ENCODE results near the gene GASK1A. TPM values are rescaled to one million over a fixed set of nuclear protein-coding genes. Genes with fewer than 3 reads are reported as not detected.

Gene GASK1A
- total and polyA plus RNA-seq, 10 donors: 0.43 to 4.0 (median 1.8) TPM

DNA sequence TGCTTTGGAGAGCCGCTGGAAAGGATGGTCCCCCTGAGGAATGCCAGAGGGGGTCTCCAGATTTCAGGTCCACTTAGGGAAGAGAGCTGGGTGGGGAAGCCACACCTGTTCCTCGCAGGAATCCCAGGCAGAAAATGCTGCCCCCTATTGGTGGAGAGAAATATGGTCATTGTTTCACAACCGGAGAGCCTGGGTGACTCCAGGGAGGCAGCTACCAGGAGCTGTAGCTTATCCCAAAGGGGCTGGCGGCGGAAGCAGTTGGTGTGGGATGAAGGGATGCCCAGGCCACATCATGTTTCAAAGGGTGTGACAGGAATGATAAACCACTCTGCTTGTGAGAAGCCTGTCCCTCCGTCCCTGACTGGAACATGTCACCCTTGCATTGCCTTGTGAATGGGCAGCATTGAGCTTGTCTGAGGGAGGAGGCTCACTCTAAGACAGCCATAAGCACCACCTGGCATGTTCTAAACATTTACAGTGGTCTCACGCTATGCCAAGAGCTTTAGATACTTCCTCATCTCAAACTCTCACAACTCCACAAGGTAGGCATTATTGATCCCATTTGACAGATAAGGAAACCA lies 92.3 kb downstream of the GASK1A start:
- DNase-seq: no peak
- TF ChIP-seq POLR2AphosphoS5 (IDR thresholded peaks at IDR 0.05) (no peak), POLR2A (IDR thresholded peaks at IDR 0.05) (no peak)
- TF ChIP-seq, protein P1, sequence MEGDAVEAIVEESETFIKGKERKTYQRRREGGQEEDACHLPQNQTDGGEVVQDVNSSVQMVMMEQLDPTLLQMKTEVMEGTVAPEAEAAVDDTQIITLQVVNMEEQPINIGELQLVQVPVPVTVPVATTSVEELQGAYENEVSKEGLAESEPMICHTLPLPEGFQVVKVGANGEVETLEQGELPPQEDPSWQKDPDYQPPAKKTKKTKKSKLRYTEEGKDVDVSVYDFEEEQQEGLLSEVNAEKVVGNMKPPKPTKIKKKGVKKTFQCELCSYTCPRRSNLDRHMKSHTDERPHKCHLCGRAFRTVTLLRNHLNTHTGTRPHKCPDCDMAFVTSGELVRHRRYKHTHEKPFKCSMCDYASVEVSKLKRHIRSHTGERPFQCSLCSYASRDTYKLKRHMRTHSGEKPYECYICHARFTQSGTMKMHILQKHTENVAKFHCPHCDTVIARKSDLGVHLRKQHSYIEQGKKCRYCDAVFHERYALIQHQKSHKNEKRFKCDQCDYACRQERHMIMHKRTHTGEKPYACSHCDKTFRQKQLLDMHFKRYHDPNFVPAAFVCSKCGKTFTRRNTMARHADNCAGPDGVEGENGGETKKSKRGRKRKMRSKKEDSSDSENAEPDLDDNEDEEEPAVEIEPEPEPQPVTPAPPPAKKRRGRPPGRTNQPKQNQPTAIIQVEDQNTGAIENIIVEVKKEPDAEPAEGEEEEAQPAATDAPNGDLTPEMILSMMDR (IDR thresholded peaks at IDR 0.05 in 8 of 11, conservative IDR thresholded peaks at IDR 0.05 in 3 of 11): peak in 4 of 11 experiments; percentile 24 to 41 (median 32)
- no peaks in the 10 kb centered on the region for H3K4me1 ChIP-seq
- H3K9me3 ChIP-seq: no peaks in the 10 kb centered on the region
- intact Hi-C loops (cut with DNase I; ENCODE audit: low total_unique reads): no loop called here
- no peak overlapping the region for H3K4me3 ChIP-seq
- no peaks in the 10 kb centered on the region for H3K36me3 ChIP-seq
- H3K27me3 ChIP-seq (replicated peaks in 1 of 7): no peaks in the 10 kb centered on the region
- 57 to 77% (median 64%) methylated on average over 6 to 7 of the region's 7 CpGs for WGBS, 5 donors
- no peak overlapping the region for H3K27ac ChIP-seq

- intact Hi-C loops (cut with DNase I; ENCODE audit: low total_unique reads): no loop called here
- DNase-seq: no peak
- TF ChIP-seq POLR2A (IDR thresholded peaks at IDR 0.05) (no peak), POLR2AphosphoS5 (IDR thresholded peaks at IDR 0.05) (no peak)
- TF ChIP-seq, protein P1 (IDR thresholded peaks at IDR 0.05 in 8 of 11, conservative IDR thresholded peaks at IDR 0.05 in 3 of 11): no peak
- H3K36me3 ChIP-seq: peaks cover 0 to 3% (median 0%) of the 10 kb centered on the region in 6 donors
- H3K4me1 ChIP-seq: no peaks in the 10 kb centered on the region
- WGBS, 5 donors: 83 to 92% (median 87%) methylated on average over 3 to 4 of the region's 4 CpGs
- H3K4me3 ChIP-seq: no peak overlapping the region
- H3K27ac ChIP-seq: no peak overlapping the region
- no peaks in the 10 kb centered on the region for H3K27me3 ChIP-seq (replicated peaks in 1 of 7)
- no peaks in the 10 kb centered on the region for H3K9me3 ChIP-seq
Observed at GRCh38 chr3:43072361-43072760, 93.2 kb downstream of the GASK1A start.

GRCh38 chr3:43073116-43073835 lies 94.2 kb downstream of the GASK1A start:
- intact Hi-C loops (cut with DNase I; ENCODE audit: low total_unique reads): no loop called here
- Histone ChIP-seq H3K9me3 (no peaks in the 10 kb centered on the region), H3K36me3 (peaks cover 0 to 11% (median 0%) of the 10 kb centered on the region in 6 donors), H3K4me1 (no peaks in the 10 kb centered on the region), H3K27me3 (replicated peaks in 1 of 7) (no peaks in the 10 kb centered on the region), H3K4me3 (no peak overlapping the region), H3K27ac (no peak overlapping the region)
- DNase-seq: no peak
- 84 to 93% (median 91%) methylated on average over 7 of the region's 7 CpGs for WGBS, 5 donors
- TF ChIP-seq POLR2A (IDR thresholded peaks at IDR 0.05): no peak
- TF ChIP-seq, protein P1 (IDR thresholded peaks at IDR 0.05 in 8 of 11, conservative IDR thresholded peaks at IDR 0.05 in 3 of 11): no peak
- TF ChIP-seq POLR2AphosphoS5 (IDR thresholded peaks at IDR 0.05): no peak

- no peak for DNase-seq
- Histone ChIP-seq H3K4me3 (no peak overlapping the region), H3K36me3 (peaks cover 0 to 16% (median 0%) of the 10 kb centered on the region in 6 donors), H3K4me1 (no peaks in the 10 kb centered on the region), H3K27me3 (replicated peaks in 1 of 7) (no peaks in the 10 kb centered on the region), H3K27ac (no peak overlapping the region), H3K9me3 (no peaks in the 10 kb centered on the region)
- intact Hi-C loops (cut with DNase I; ENCODE audit: low total_unique reads): no loop called here
- TF ChIP-seq POLR2A (IDR thresholded peaks at IDR 0.05) (no peak), POLR2AphosphoS5 (IDR thresholded peaks at IDR 0.05) (no peak)
- TF ChIP-seq, protein P1 (IDR thresholded peaks at IDR 0.05 in 8 of 11, conservative IDR thresholded peaks at IDR 0.05 in 3 of 11): no peak
- WGBS, 5 donors: 63 to 85% (median 77%) methylated on average over 5 of the region's 5 CpGs
Observed at GRCh38 chr3:43073836-43074220, 94.7 kb downstream of the GASK1A start.
